HepG2 (cell line): Measurements from ENCODE around the gene NUP214. TPM values are rescaled to one million over a fixed set of nuclear protein-coding genes. Genes with fewer than 3 reads are reported as not detected.

Source experiments
- ATAC-seq: fragments of 200-7000 bp; cut with Tn5 transposase; 3 replicates; pipeline ENCODE4 v1.9.1; 2020; ENCODE audit warnings: mild to moderate bottlenecking, moderate library complexity
- BruUV-seq: library from RNA; stranded (reverse); fragments of 400-500 nt; replicated peaks from 2 replicates; lab custom pipeline; 2021; lab: Mats Ljungman, UMichigan
- CTCF ChIA-PET: fragments of 300-600 bp; formaldehyde crosslinking; extraction: SDS; loops from one replicate; lab custom pipeline; 2021; ENCODE audit warnings: low total read pairs, inconsistent platforms, low intra/inter-chr PET ratio; lab: Yijun Ruan, JAX
- POLR2A ChIA-PET: fragments of 350-600 bp; sonication (Branson Sonifier 250); formaldehyde crosslinking; loops from one replicate; lab custom pipeline; 2020; ENCODE audit warnings: antibody characterized with exemption, inconsistent platforms; lab: Yijun Ruan, JAX
- DNase-seq: peaks from one replicate; pipeline ENCODE4 v3.0.0-alpha.2; 2015; ENCODE audit warnings: low spot score
- FAIRE-seq: peaks from 3 replicates; lab custom pipeline; 2011; peaks lifted over from hg19 to GRCh38; lab: Jason Lieb, UNC
- H2AFZ ChIP-seq: one replicate; pipeline ENCODE4 v1.6.1; 2011; ENCODE audit warnings: low read length, inconsistent platforms
- H3K27ac ChIP-seq: fragments of 300-600 bp; 3 replicates; pipeline ENCODE4 v1.8.0; 2011; ENCODE audit warnings: mixed run types, mild to moderate bottlenecking, mixed read lengths, low read length, inconsistent platforms; ENCODE audit not compliant: insufficient read depth; ENCODE audit errors: extremely low read length
- H3K27me3 ChIP-seq, 2 experiments: fragments of 200-600 bp in 1 of 2; 2 replicates in 1 of 2; 3 replicates in 1 of 2; pipeline versions ENCODE4 v1.6.0 to v1.8.0; 2011; ENCODE audit warnings: low read length in 2 of 2, mild to moderate bottlenecking in 2 of 2, moderate library complexity in 2 of 2, inconsistent platforms in 1 of 2; ENCODE audit not compliant: insufficient read depth in 2 of 2, control insufficient read depth in 1 of 2
- H3K36me3 ChIP-seq, 2 experiments: fragments of 200-600 bp in 1 of 2; replicated peaks in 1 of 2; 2 replicates in 1 of 2; 3 replicates in 1 of 2; pipeline versions ENCODE4 v1.5.1 to v1.8.0; 2011; ENCODE audit warnings: low read length in 2 of 2, inconsistent platforms in 1 of 2; ENCODE audit not compliant: insufficient read depth in 2 of 2, control insufficient read depth in 1 of 2
- H3K4me1 ChIP-seq: 2 replicates; pipeline ENCODE4 v1.5.1; 2012; ENCODE audit warnings: low read length, inconsistent platforms; ENCODE audit not compliant: insufficient read depth
- H3K4me2 ChIP-seq: 2 replicates; pipeline ENCODE4 v1.6.0; 2011; ENCODE audit warnings: low read depth, low read length, inconsistent platforms
- H3K4me3 ChIP-seq, 3 experiments: fragments of 200-600 bp in 1 of 3; sonication (generic), shearing (Covaris generic) in 1 of 3; replicated peaks in 1 of 3; 2 replicates each; pipeline ENCODE4 v1.5.1; 2011 to 2016; ENCODE audit warnings: low read length in 3 of 3, inconsistent platforms in 2 of 3, low read depth in 2 of 3, mild to moderate bottlenecking in 2 of 3, control low read depth in 1 of 3, mixed read lengths in 1 of 3; ENCODE audit not compliant: insufficient read depth in 1 of 3
- H3K79me2 ChIP-seq: one replicate; pipeline ENCODE4 v1.6.1; 2011; ENCODE audit warnings: low read length, inconsistent platforms; ENCODE audit not compliant: insufficient read depth
- H3K9ac ChIP-seq: 2 replicates; pipeline ENCODE4 v1.6.0; 2011; ENCODE audit warnings: mild to moderate bottlenecking, low read depth, low read length, inconsistent platforms; ENCODE audit not compliant: insufficient read depth
- H3K9me3 ChIP-seq: 2 replicates; pipeline ENCODE4 v1.5.1; 2012; ENCODE audit warnings: mild to moderate bottlenecking, low read length
- H4K20me1 ChIP-seq: 2 replicates; pipeline ENCODE4 v1.6.0; 2011; ENCODE audit warnings: inconsistent platforms, mild to moderate bottlenecking, low read length, moderate library complexity; ENCODE audit not compliant: insufficient read depth
- GPBP1L1 ChIP-seq: sonication (generic); formaldehyde crosslinking; IDR thresholded peaks from 2 replicates; pipeline ENCODE4 v1.5.0; 2020; ENCODE audit warnings: mild to moderate bottlenecking, missing genetic modification reagents
- HIC2 ChIP-seq: sonication (generic); formaldehyde crosslinking; IDR thresholded peaks from 2 replicates; pipeline ENCODE4 v1.9.0; 2022; ENCODE audit warnings: low read depth, missing genetic modification reagents
- RFX5 ChIP-seq: IDR thresholded peaks from 2 replicates; pipeline ENCODE4 v1.6.1; 2011; ENCODE audit warnings: low read depth, low read length, improper control_type of control experiment
- SMAD1 ChIP-seq: sonication (generic); formaldehyde crosslinking; IDR thresholded peaks from 2 replicates; pipeline ENCODE4 v1.4.0; 2020; ENCODE audit warnings: missing genetic modification reagents, low read depth, mild to moderate bottlenecking, borderline replicate concordance
- ZFY ChIP-seq: sonication (generic); formaldehyde crosslinking; IDR thresholded peaks from 2 replicates; pipeline ENCODE4 v1.4.0; 2020; ENCODE audit warnings: missing genetic modification reagents
- ZNF251 ChIP-seq: sonication (generic); formaldehyde crosslinking; IDR thresholded peaks from 2 replicates; pipeline ENCODE4 v1.9.0; 2021; ENCODE audit warnings: mild to moderate bottlenecking, missing genetic modification reagents
- ZNF407 ChIP-seq: sonication (generic); formaldehyde crosslinking; IDR thresholded peaks from one replicate; pipeline ENCODE4 v1.5.1; 2020; ENCODE audit warnings: mild to moderate bottlenecking, missing genetic modification reagents; ENCODE audit errors: not compliant biosample characterization
- ZNF552 ChIP-seq: sonication (generic); formaldehyde crosslinking; IDR thresholded peaks from 2 replicates; pipeline ENCODE4 v1.9.0; 2022; ENCODE audit warnings: missing genetic modification reagents, mild to moderate bottlenecking, borderline replicate concordance
- ZNF710 ChIP-seq: sonication (generic); formaldehyde crosslinking; IDR thresholded peaks from 2 replicates; pipeline ENCODE4 v1.5.0; 2020; ENCODE audit warnings: mild to moderate bottlenecking, missing genetic modification reagents, borderline replicate concordance
- ZNF850 ChIP-seq: sonication (generic); formaldehyde crosslinking; conservative IDR thresholded peaks from 2 replicates; pipeline ENCODE4 v1.9.0; 2021; ENCODE audit warnings: mild to moderate bottlenecking, missing genetic modification reagents
- WGBS: methylation state at CpG from one replicate; pipeline ENCODE4 v1.1.6; 2017; ENCODE audit warnings: low lambda C conversion rate; 5-methylcytosine and 5-hydroxymethylcytosine counted together
- in situ Hi-C: cut with HindIII; loops from 2 replicates; pipeline ENCODE4 v1.10.0; 2017; ENCODE audit warnings: low pct_unique_long_range_greater_than_20kb; ENCODE audit not compliant: extremely low pct_ligation_motif_present
- intact Hi-C: fragments of 100-400 bp; cut with micrococcal nuclease; formaldehyde crosslinking; loops from one replicate; pipeline ENCODE4 v1.10.0; 2022; ENCODE audit not compliant: unreplicated experiment
- polyA plus RNA-seq, 8 experiments: library from polyadenylated mRNA; depleted of rRNA in 3 of 8; stranded (reverse) in 7 of 8; unstranded in 1 of 8; fragments of >200 nt; fragmentation: Illumina TruSeq in 4 of 8; extraction: Trizol in 4 of 8; gene quantifications; 2 replicates each; pipeline versions ENCODE4 v1.2.1 to v1.2.3, GENCODE V29; 2011 to 2016; ENCODE audit warnings: low read depth in 4 of 8, missing spikeins in 1 of 8, mixed read lengths in 1 of 8; ENCODE audit not compliant: insufficient read depth in 1 of 8
- total RNA-seq, 5 experiments: library from RNA; depleted of rRNA; stranded (reverse); fragments of >200 nt; fragmentation: Illumina TruSeq; extraction: Trizol; gene quantifications; 2 replicates each; pipeline ENCODE4 v1.2.3, GENCODE V29; 2016; ENCODE audit warnings: low read depth in 1 of 5

The NUP214 gene
- total and polyA plus RNA-seq, 2 of the 13 experiments (the other 11 are each of a cell fraction or from before 2014, with no cell fraction given): 8.4 to 16.0 TPM

GRCh38 chr9:131217331-131218031, 92.1 kb downstream of the NUP214 start:
- H4K20me1 ChIP-seq: no peaks in the 10 kb centered on the region
- no peak overlapping the region for H3K27ac ChIP-seq
- H3K4me3 ChIP-seq: no peak overlapping the region
- no peak overlapping the region for H2AFZ ChIP-seq
- in situ Hi-C loops (no loop called here), intact Hi-C loops (no loop called here)
- 96% methylated on average over 6 of the region's 6 CpGs for whole genome bisulfite sequencing
- FAIRE-seq (no peak), ATAC-seq (no peak), DNase-seq (no peak)
- no peaks in the 10 kb centered on the region for H3K4me1 ChIP-seq
- peaks cover 5 to 41% of the 10 kb centered on the region in 2 experiments for H3K36me3 ChIP-seq
- no peaks in the 10 kb centered on the region for H3K9me3 ChIP-seq
- ChIA-PET CTCF (no interaction called here), POLR2A (no interaction called here)
- BruUV-seq: no TSS peak
- no peak overlapping the region for H3K9ac ChIP-seq
- H3K4me2 ChIP-seq: no peak overlapping the region
- H3K79me2 ChIP-seq: no peaks in the 10 kb centered on the region
- no peaks in the 10 kb centered on the region for H3K27me3 ChIP-seq
- TF ChIP-seq RFX5: no peak
- no peak for TF ChIP-seq SMAD1 (CRISPR knock-in tag)
- no peak for TF ChIP-seq ZNF251
- no peak for TF ChIP-seq ZNF407 (CRISPR knock-in tag)
- TF ChIP-seq HIC2 (CRISPR knock-in tag): no peak
- no peak for TF ChIP-seq ZNF850
- TF ChIP-seq ZFY (CRISPR knock-in tag): no peak
- no peak for TF ChIP-seq ZNF710 (CRISPR knock-in tag)
- no peak for TF ChIP-seq GPBP1L1 (CRISPR knock-in tag)
- TF ChIP-seq ZNF552: no peak
